ENCODE measurements around the gene NRGN. TPM values are rescaled to one million over a fixed set of nuclear protein-coding genes. Genes with fewer than 3 reads are reported as not detected.

NRGN gene
- total and polyA plus RNA-seq, 2 experiments from 2014 or later = 1.2 TPM; not detected in 1

DNA sequence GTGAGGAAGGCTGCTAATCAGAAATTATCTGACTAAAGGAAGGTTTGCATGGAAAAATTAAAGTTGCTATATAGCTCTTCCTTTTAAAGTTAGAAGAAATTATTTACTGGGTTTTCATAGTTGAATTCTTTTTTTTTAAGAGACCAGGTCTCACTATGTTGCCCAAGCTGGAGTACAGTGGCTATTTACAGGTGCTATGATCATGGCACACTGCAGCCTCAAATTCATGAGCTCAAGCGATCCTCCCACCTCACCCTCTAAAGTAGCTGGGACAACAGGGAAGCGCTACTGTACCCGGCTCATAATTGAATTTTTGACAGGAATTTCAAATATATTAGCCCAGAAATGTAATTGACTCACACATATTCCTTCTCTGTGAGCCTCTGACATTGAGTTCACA, 56.6 kb downstream of the NRGN start:
- Histone ChIP-seq H3K9me3 (ENCODE audit: low read depth) (no peaks in the 10 kb centered on the region), H3K36me3 (replicated peaks; ENCODE audit: insufficient read depth, low read depth) (no peaks in the 10 kb centered on the region), H2AFZ (no peak overlapping the region), H3K4me3 (no peak overlapping the region), H4K20me1 (ENCODE audit: insufficient read depth, poor library complexity, severe bottlenecking) (peaks cover 69% of the 10 kb centered on the region), H3K4me1 (ENCODE audit: insufficient read depth) (peaks cover 18% of the 10 kb centered on the region), H3K4me2 (no peak overlapping the region), H3K27me3 (no peaks in the 10 kb centered on the region), H3K27ac (no peak overlapping the region), H3K9me2 (replicated peaks; ENCODE audit: insufficient read depth) (no peaks in the 10 kb centered on the region), H3K79me2 (peaks cover 82% of the 10 kb centered on the region)
- TF ChIP-seq, protein P1, sequence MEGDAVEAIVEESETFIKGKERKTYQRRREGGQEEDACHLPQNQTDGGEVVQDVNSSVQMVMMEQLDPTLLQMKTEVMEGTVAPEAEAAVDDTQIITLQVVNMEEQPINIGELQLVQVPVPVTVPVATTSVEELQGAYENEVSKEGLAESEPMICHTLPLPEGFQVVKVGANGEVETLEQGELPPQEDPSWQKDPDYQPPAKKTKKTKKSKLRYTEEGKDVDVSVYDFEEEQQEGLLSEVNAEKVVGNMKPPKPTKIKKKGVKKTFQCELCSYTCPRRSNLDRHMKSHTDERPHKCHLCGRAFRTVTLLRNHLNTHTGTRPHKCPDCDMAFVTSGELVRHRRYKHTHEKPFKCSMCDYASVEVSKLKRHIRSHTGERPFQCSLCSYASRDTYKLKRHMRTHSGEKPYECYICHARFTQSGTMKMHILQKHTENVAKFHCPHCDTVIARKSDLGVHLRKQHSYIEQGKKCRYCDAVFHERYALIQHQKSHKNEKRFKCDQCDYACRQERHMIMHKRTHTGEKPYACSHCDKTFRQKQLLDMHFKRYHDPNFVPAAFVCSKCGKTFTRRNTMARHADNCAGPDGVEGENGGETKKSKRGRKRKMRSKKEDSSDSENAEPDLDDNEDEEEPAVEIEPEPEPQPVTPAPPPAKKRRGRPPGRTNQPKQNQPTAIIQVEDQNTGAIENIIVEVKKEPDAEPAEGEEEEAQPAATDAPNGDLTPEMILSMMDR (IDR thresholded peaks at IDR 0.05; ENCODE audit: poor library complexity) = no peak
- no peak for TF ChIP-seq EZH2 (IDR thresholded peaks at IDR 0.05; ENCODE audit: borderline replicate concordance)
- TF ChIP-seq EZH2phosphoT487 (IDR thresholded peaks at IDR 0.05; ENCODE audit: low read depth, severe bottlenecking, unreplicated experiment) = no peak
- WGBS (ENCODE audit: low lambda C conversion rate, missing lambda C conversion rate) = 94% methylated on average over 3 of the region's 3 CpGs
- no peak for DNase-seq (ENCODE audit: low spot score)

Other genes starting within 250 kb of the NRGN start
- gene OR8B12, start 196.3 kb upstream of the NRGN start, total RNA-seq = not detected in 2 replicates
- gene OR8B12, start 196.3 kb upstream of the NRGN start, polyA plus RNA-seq = not detected in 2 replicates
- gene OR8A1, start 169.9 kb upstream of the NRGN start, total RNA-seq = not detected in 2 replicates
- gene OR8A1, start 169.9 kb upstream of the NRGN start, polyA plus RNA-seq = not detected in 2 replicates
- not detected in 2 replicates for gene PANX3, start 128.5 kb upstream of the NRGN start, total RNA-seq
- 0.09 and 0.25 TPM in 2 replicates for gene PANX3, start 128.5 kb upstream of the NRGN start, polyA plus RNA-seq
- 34.6 and 41.4 TPM in 2 replicates for gene TBRG1, start 117.1 kb upstream of the NRGN start, total RNA-seq
- gene TBRG1, start 117.1 kb upstream of the NRGN start, polyA plus RNA-seq = 35.0 and 45.2 TPM in 2 replicates
- gene SIAE, start 66.2 kb upstream of the NRGN start, total RNA-seq = 35.5 and 37.0 TPM in 2 replicates
- gene SIAE, start 66.2 kb upstream of the NRGN start, polyA plus RNA-seq = 18.6 and 24.0 TPM in 2 replicates
- 5.8 and 7.2 TPM in 2 replicates for gene SPA17, start 66.0 kb upstream of the NRGN start, total RNA-seq
- 3.8 and 5.8 TPM in 2 replicates for gene SPA17, start 66.0 kb upstream of the NRGN start, polyA plus RNA-seq
- 22.6 and 22.9 TPM in 2 replicates for gene VSIG2, start 12.3 kb downstream of the NRGN start, total RNA-seq
- 34.3 and 38.9 TPM in 2 replicates for gene VSIG2, start 12.3 kb downstream of the NRGN start, polyA plus RNA-seq
- 2.0 and 3.6 TPM in 2 replicates for gene ESAM, start 22.3 kb downstream of the NRGN start, total RNA-seq
- 3.9 and 7.9 TPM in 2 replicates for gene ESAM, start 22.3 kb downstream of the NRGN start, polyA plus RNA-seq
- gene MSANTD2, start 60.5 kb downstream of the NRGN start, total RNA-seq = 14.9 and 18.3 TPM in 2 replicates
- gene MSANTD2, start 60.5 kb downstream of the NRGN start, polyA plus RNA-seq = 10.8 and 11.2 TPM in 2 replicates
- gene ROBO3, start 125.5 kb downstream of the NRGN start, total RNA-seq = 3.7 and 5.0 TPM in 2 replicates
- gene ROBO3, start 125.5 kb downstream of the NRGN start, polyA plus RNA-seq = 10.4 and 11.0 TPM in 2 replicates
- 0.48 and 2.0 TPM in 2 replicates for gene ROBO4, start 157.9 kb downstream of the NRGN start, total RNA-seq
- 0.28 TPM in 1 of 2 replicates, not detected in the other for gene ROBO4, start 157.9 kb downstream of the NRGN start, polyA plus RNA-seq
- not detected in 2 replicates for gene HEPN1, start 179.3 kb downstream of the NRGN start, total RNA-seq
- gene HEPN1, start 179.3 kb downstream of the NRGN start, polyA plus RNA-seq = not detected in 2 replicates
- 0.04 and 0.07 TPM in 2 replicates for gene HEPACAM, start 196.1 kb downstream of the NRGN start, total RNA-seq
- gene HEPACAM, start 196.1 kb downstream of the NRGN start, polyA plus RNA-seq = not detected in 2 replicates
- 1.3 and 2.3 TPM in 2 replicates for gene CCDC15, start 214.3 kb downstream of the NRGN start, total RNA-seq
- 0.97 and 1.1 TPM in 2 replicates for gene CCDC15, start 214.3 kb downstream of the NRGN start, polyA plus RNA-seq